GM19035 (cell line): ENCODE results near the gene PKDCC.
A peak's percentile ranks its signal among the peaks of the same experiment; 100 is the strongest.

Source experiments
- ATAC-seq: cut with Tn5 transposase; IDR thresholded peaks from one replicate; pipeline ENCODE4 v1.9.1; 2021; ENCODE audit not compliant: unreplicated experiment

The PKDCC gene, protein sequence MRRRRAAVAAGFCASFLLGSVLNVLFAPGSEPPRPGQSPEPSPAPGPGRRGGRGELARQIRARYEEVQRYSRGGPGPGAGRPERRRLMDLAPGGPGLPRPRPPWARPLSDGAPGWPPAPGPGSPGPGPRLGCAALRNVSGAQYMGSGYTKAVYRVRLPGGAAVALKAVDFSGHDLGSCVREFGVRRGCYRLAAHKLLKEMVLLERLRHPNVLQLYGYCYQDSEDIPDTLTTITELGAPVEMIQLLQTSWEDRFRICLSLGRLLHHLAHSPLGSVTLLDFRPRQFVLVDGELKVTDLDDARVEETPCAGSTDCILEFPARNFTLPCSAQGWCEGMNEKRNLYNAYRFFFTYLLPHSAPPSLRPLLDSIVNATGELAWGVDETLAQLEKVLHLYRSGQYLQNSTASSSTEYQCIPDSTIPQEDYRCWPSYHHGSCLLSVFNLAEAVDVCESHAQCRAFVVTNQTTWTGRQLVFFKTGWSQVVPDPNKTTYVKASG

DNA sequence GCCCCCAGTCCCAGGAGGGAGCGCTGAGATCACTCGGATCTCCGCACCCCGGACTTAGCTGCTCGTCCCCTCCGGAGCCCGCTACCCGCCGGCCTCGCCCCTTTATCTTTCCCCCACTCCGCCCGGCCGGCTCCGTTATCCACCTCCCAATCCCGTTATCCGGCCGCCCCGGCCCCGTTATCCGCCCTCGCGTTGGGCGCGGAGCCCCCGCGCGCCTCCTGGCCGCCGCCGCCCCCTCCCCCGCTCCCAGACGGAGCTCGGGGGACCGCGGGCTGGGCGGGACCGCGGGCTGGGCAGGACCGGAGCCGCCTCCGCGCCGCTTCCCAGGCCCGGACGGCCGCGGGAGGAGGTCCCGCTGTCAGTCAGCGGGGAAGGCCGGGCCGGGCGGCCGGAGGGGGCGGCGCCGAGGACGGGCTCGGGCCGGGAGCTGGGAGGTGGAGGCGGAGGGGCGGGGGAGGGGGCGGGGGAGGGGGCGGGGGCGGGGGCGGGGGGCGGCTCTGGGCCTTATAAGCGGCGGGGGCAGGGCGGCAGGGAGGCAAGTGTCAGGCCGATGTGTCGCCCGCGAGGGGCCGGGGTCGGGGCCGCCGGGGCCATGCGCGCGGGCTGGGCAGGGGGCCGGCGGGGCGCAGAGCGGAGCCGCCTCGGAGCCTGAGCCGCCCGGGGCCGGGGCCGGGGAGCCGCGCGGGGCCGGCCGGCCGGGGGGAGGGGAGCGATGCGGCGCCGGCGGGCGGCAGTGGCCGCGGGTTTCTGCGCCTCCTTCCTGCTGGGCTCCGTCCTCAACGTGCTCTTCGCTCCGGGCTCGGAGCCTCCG is at the start of gene PKDCC:
TSS of gene PKDCC (plus strand) at position 534 of the 811 bp plus-strand sequence. CDS start at position 713, 179 bp downstream.
- ATAC-seq, result peak; percentile 59

DNA sequence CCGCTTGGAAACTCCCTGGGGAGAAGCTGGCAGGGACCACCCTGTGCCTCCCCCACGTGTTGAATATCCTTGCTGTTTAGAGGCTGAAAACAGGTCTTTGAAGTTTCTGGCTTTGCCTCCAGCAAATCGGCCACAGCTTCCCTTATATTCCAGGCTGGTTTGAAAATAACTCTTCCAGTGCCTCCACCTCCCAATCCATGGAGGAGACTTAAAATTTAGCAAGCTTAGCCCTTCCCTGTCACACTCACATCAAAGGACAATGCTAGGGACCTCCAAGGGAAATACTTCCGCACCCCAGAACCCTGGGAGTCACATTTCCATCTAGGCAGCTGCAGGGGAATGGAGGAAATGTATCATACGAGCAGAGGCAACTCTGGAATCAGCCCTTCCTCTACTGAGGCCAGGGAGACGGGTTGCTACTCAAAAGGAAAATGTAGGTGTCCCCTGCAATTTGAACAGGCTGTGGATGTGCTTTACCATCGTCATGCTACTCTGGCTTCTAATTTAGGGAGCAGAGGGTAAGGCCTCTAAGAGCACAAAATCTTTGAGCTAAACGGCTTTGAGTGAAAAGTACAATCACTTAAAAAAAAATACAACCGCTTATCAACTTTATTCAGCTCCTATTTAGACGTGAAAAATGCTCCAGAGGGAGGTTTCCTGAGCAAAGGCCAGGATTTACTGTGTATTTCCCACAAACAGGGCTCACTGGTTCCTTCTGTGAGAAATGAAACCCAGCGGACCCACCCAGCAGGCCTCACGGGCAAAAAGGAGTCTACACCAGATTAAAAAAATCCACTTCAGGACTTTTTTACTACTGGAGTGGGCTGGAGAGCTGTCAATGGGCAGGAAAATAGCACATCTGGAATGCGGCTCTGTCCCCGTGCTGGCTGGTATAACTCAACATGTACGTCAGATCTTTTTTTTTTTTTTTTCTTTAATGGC is 49.4 kb upstream of the PKDCC start:
- ATAC-seq, result no peak

DNA sequence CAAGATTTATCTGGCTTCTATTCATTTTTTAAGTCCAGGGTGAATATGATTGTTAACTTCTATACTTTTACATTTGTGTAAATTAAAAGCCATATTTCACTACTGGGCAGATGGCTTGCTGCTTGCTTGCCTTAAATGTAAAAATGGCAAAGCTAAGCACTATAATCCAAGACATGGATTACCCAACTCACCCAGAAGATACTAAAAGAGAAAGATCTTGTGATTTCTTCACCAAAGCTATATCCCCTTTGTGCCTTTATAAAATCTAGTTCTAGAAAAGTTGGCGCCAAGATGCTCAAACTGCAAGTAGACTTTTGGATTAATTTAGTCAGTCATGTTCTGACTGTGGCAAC is 48.7 kb upstream of the PKDCC start:
- ATAC-seq, result no peak

DNA sequence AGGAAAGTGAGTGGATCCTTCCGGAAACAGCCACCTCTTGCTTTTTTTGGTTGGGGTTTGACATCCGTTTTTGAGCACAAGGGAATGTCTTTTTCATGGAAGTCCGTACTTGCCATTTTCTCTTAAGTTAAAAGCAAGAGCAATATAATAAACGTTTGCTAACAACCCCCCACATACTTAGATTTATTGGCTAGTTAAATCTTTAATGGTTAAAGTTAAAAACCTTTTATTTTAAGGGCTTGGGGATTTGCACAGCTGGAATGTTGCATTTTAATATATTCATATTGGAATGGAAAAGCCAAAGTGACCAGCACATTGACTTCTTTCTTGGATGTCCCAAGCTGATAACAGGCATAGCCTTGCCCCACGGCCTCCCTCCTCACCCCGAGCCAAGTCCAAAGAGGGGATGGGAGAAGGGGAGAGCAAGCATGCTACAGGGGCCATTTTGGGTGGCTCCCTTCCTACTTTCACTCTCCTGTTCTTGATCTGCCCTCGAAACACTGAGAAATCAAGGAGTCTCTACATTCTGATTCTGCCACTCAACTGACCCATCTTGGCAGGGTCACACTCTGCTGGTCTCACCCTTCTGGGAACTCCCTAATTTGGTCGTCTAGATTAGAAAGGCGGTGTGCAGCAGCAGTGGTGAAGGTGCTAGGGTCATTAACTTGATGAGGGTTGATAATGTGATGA is 48.1 kb upstream of the PKDCC start:
- ATAC-seq, result no peak

DNA sequence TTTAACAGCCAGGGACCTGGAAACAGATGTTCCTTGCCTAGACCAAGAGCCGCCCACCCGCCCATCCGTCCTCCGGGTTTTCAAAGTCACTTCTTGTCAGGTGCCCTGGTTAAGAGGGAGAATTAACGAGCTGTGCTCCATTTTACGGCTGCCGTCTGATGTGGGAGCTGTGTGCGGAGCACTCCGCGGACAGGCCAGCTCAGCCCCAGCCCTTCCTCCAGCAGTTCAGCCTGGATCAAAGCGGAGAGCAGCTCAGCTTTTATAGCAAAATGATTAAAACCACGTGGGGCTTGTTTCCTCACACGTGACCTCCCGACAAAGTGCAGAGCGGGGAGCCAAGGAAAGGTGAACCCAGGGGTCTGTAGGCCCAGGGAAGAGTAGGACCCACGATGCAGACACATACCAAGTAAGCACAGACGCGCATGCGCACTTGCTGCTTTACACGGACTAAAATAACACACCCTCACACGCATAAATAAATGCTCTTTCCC is 46.1 kb upstream of the PKDCC start:
- no peak for ATAC-seq

DNA sequence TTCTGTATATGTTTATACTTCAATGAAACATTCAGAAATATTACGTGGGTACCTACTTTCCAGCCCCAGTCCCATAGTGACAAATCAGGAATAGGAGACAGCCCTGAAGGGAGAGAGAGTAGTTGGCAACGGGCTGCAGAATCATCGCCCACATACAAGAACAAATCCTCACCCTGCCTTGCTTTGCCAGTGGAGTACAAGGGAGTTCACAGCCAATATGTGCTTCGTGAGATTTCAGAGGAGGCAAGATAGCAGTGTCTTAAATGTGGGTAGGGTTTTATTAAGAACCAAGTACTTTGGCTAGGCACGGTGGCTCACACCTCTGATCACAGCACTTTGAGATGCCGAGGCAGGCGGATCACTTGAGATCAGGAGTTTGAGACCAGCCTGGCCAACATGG is 40.3 kb upstream of the PKDCC start:
- no peak for ATAC-seq

DNA sequence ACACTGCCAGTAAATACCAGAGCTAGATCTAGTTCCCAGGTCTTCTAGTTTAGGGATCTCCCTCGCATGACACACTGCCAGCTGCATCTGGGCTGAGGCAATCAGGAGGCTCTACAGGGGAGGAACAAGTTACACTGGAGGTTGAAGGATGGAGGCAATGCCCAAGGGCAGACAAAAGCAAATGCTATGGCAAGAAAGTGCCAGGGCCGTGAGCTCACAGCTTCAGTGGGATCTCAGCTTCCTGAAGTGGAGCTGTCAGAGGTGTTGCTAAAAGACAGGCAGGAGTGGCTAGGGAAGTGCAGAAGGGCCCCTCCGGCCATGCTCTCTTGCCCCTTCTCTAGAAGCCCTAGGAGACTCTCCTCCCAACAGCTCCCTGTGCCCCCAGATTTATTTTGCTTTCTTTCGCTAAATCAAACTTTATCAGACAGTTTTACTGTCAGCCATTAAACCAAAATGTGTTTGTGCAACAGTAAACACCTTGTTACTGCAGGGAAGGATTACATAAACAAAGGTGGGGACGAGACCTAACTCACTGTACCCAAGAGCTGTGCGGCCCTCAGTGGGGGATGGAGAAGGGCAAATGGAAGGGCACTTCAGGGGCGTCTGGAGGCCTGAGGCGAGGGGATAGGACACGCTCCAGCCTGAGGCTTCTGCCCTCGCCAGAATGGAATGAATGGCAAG is 39.4 kb upstream of the PKDCC start:
- no peak for ATAC-seq

DNA sequence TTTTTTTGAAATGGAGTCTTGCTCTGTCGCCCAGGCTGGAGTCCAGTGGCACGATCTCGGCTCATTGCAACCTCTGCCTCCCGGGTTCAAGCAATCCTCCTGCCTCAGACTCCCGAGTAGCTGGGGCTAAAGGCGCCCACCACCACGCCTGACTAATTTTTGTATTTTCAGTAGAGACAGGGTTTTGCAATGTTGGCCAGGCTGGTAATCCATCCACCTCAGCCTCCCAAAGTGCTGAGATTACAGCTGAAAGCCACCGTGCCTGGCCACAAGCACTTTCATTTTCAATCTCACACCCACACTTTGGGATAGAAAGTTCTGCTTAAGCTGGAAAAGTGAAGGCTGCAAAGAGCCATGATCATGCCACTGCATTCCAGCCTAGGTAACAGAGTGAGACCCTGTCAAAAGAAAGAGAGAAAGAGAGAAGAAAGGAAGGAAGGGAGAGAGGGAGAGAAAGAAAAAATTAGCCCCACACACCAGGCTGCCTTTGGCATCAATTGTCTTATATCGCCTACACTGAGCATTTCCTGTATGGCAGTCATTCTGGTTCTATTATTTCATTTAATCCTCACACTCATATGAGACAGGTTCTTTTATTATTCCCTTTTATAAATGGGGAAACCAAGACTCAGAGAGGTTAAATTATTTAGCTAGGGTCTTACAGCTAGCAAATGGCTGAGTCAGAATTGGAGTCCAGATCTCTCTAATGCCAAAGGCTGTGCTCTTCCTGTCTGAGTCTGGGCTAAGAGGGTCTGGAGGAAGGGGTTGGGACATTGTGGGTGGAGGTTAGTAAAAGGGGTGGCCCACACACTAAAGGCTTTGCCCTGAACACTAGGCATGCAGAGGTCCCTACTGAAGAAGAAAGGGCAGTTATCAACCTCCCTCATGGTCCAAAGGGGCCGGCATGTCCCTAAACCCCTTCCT is 37.9 kb upstream of the PKDCC start:
- ATAC-seq, result no peak

DNA sequence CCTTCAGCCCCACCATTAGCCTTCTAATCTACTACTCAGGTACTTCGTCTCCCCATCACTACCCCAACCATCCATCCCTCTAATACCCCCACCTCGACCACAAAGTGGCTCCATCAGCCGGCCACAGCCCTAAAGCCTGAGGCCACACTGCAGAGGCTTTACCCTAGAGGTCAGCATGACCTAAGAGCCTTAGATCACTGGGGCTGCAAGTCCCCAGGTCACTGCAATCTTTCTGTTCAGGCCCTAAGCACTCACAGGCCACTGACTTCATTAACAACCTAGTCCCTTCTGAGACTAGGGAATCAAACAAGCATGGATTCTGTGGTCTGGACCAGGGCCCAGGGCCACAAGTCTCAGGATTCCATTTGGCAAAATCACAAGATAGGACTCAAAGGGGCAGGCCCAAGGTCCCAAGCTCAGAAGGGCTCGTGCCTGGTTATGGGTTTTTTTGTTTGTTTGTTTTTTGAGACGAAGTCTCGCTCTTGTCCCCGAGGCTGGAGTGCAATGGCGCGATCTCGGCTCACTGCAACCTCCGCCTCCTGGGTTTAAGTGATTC is 37.0 kb upstream of the PKDCC start:
- ATAC-seq, result no peak

DNA sequence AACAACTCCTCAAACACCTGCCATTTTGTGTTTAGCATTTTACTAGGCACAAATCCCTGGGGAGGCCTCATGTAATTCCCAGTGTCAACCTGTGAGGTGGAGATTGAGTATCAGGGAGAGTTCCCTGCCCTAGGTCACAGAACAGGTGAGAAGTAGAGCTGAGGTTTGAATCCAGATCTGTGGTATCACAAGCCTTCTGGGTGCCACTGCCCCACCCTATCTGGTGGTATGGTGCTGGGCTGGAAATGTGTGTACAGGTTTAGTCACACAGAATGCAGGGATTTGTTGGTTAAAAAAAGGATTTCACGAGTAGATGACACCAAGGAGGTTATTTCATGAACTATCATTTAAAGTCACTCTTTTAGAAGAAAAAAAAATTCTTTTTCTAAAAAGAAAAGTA is 35.7 kb upstream of the PKDCC start:
- ATAC-seq, result no peak

DNA sequence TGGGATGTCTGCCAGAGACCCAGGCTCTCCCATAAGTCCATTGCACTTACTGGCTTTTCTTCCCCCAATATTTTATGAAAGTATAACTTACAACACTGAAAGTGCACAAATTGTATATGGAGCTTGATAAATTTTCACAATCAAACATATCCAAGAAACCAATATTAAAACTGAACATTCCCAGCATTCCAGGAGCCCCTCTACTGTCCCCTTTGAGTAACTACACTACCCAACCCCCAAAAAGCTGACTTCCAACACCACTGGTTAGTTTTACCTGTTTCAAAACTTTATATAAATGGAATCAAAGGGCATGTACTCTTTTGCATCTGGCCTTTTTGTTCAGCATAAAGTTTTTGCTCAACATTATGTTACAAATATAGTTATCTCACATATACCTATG is 35.2 kb upstream of the PKDCC start:
- no peak for ATAC-seq

DNA sequence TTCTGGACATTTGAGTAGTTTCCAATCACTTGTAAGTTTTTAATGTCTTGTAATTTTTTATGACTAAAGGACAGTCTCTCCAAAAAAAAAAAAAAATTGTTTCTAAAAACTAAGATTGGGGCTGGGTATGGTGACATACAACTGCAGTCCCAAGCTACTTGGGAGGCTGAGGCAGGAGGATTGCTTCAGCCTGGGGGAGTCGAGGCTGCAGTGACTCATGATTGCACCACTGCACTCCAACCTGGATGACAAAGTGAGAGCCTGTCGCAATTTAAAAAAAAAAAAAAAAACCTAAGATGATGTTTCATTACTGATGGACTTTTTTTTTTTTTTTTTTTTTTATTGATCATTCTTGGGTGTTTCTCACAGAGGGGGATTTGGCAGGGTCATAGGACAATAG is 34.4 kb upstream of the PKDCC start:
- ATAC-seq, result no peak

DNA sequence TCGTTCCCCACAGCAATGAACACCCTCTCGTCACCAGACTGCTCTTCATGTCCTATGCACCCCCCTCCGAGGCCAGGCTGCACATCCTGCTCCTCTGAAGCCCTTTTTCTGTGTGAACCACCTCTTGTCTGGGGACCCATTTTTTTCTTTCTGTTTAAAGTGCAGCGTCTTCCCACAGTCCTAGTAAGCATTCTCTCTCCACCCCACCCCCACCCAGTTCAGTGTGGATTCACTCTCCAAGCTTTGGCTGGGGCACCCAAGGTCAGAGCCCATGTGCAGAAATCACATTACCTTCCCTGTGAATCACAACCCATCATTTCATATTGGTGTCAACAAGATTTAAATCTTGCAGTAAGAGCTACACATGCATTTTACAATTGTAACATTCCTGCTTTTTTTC is 26.4 kb upstream of the PKDCC start:
- ATAC-seq, result no peak

DNA sequence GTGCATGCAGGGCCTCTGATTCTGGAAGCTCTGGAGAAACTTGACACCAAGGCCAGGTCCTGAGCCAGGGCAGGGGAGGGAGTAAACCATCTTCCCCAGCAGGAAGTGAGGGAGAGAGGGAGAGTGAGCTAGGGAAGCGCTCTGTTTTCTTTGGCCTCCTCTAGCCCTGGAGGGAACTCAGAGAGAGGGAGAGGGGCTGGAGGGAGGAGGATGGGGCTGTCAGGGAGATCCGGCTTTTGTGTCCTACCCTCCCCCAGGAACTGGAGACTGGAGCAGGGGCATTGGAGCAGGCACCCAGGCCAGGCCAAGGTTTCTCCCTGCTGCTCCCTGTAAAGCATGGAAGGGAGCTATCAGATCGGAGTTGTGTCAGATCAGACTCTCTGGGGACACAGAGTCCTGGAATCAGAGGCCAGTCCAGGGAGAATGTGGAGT is 22.7 kb upstream of the PKDCC start:
- ATAC-seq, result no peak

DNA sequence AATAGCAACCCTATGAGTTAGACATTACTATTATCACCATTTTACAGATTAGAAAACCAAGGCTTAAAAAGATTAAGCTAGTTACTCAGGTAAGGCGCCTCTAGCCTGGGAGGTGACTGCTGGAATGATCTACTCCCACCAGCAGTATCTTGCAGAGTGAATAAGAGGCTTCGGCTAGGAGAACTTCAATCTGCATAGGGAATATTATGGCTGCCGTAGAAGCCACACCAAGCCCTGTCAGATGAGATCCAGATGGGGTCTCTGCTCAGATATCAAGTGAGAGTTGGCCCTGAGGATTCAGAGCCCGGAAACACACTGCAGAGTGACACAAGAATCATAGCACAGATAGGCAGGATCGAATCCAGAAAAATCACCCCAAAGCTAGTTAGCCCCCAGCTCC is 21.5 kb upstream of the PKDCC start:
- no peak for ATAC-seq

DNA sequence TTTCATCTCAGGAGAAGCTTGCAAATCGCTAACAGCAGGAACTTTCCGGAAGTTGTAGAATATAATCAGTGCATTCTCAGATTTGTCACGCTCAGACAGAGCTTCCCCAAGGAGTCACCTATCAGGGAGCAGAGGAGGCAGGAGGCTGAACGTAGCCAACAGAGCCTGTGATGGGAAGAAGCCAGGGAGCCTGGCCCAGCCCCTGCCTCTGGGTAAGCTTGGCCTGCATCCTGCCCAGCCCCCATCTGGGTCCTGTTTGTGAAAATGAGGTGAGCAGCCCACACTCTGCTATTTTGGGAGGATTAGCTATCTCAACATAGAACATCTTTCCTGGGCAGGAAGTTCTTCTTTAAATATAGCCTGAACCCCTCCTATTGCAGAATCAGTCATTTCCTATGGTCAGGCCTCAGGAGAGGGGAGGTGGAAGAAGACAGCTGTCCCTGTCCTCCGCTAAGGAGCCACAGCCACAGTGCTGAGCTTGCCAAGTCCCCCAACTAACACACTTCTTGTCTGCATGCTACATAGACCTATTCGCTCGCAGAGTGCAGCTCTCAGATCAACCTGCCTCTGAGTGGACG is 19.2 kb upstream of the PKDCC start:
- peak; percentile 68 for ATAC-seq

DNA sequence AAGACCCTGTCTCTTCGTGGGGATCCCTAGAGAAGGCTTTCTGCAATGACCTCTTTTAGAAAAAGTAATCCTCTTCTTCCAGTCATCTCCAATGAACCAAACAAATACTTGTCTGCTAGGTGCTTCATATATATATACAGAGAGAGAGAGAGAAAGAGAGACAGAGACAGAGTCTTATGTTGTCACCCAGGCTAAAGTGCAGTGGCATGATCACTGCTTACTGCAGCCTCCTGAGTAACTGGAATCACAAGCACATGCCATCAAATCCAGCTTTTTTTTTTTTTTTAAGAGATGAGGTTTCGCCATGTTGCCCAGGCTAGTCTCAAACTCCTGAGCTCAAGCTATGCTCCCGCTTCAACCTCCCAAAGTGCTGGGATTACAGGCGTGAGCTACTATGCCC is 18.6 kb upstream of the PKDCC start:
- no peak for ATAC-seq

DNA sequence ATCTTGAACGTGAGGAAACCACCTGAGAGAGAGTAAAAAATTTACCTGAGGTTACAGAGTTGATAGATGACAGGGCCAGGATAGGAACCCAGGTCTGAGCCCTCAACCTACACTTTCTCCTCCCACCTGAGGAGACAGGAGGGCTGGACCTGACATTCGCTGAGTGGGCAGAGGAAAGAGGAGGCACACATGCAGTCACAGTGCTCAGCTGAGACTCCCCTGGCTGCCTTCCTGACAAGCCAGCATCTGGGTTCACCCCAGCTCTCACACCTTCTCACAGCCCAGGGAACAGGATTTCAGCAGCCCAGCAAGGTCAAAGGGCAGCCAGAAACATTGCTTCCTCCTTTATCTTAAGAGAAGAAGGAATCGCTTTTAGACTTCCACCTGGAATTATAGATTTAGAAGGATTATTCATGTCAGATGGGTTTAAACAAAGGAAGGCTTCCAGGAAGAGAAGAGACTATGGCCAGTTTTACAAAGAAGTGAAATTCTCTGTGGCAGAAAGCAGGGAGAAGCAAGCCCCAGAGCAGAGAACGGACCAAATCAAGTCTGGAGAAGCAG is 18.1 kb upstream of the PKDCC start:
- no peak for ATAC-seq
